Adrenal gland (tissue), 12 donors: ENCODE data around the gene ZNF439. TPM values are rescaled to one million over a fixed set of nuclear protein-coding genes. Genes with fewer than 3 reads are reported as not detected.
A peak's percentile ranks its signal among the peaks of the same experiment; 100 is the strongest.
"Not testable (repeated sequence)": the region's sequence is repeated elsewhere in the genome, so short reads cannot be mapped to it uniquely, and the experiment has no call there.

ENCODE experiments used
- DNase-seq, 7 donors: peaks; one replicate each; pipeline ENCODE4 v3.0.0-alpha.2; 2019 to 2020
- H3K27ac ChIP-seq, 5 donors: fragments of 200-600 bp; sonication (generic) in 4 of 5; 1 replicate in 3 of 5; 2 replicates in 2 of 5; pipeline versions ENCODE4 v1.5.1 to v1.8.0; 2016 to 2020; ENCODE audit warnings: mild to moderate bottlenecking in 1 of 5
- H3K27me3 ChIP-seq: fragments of 200-600 bp; 2 replicates; pipeline ENCODE4 v1.8.0; 2021
- H3K36me3 ChIP-seq, 2 donors: fragments of 200-600 bp; replicated peaks in 1 of 2; 1 replicate in 1 of 2; 2 replicates in 1 of 2; pipeline versions ENCODE4 v1.5.1 to v1.8.0; 2018 to 2022
- H3K4me1 ChIP-seq, 2 donors: fragments of 200-600 bp; replicated peaks in 1 of 2; 1 replicate in 1 of 2; 2 replicates in 1 of 2; pipeline versions ENCODE4 v1.5.1 to v1.8.0; 2018 to 2021
- H3K4me3 ChIP-seq, 4 donors: fragments of 200-600 bp; sonication (generic) in 3 of 4; one replicate each; pipeline ENCODE4 v1.5.1; 2016 to 2018
- H3K9me3 ChIP-seq, 3 donors: fragments of 200-600 bp; sonication (generic) in 1 of 3; replicated peaks in 1 of 3; 1 replicate in 2 of 3; 2 replicates in 1 of 3; pipeline versions ENCODE4 v1.5.1 to v1.8.0; 2016 to 2021
- POLR2A ChIP-seq, 2 donors: fragments of 450-650 bp; IDR thresholded peaks; one replicate each; pipeline ENCODE4 v1.6.1; 2017; ENCODE audit warnings: antibody characterized with exemption in 2 of 2, mild to moderate bottlenecking in 2 of 2, moderate library complexity in 1 of 2
- WGBS, 4 donors: extraction: QIAGEN DNeasy Blood & Tissue Kit in 2 of 4; methylation state at CpG; one replicate each; pipeline versions ENCODE4 v1.1.5 to v1.1.7; 2013 to 2017; 5-methylcytosine and 5-hydroxymethylcytosine counted together
- intact Hi-C, 2 donors: fragments of 100-400 bp; cut with DNase I; formaldehyde crosslinking; loops; one replicate each; pipeline versions ENCODE4 v1.14.1 to v1.15.0; 2022 to 2023
- polyA plus RNA-seq, 3 donors: library from polyadenylated mRNA; stranded (reverse); fragments of 200-250 nt in 2 of 3; fragments of 350-450 nt in 1 of 3; fragmentation: Illumina TruSeq in 1 of 3; extraction: RNeasy Lipid Tissue Mini Kit (QIAGEN cat#74804) in 1 of 3; gene quantifications; one replicate each; pipeline ENCODE4 v1.2.3, GENCODE V29; 2013 to 2014
- total RNA-seq, 9 donors: library from RNA; depleted of rRNA in 4 of 9; stranded (reverse); fragments of >200 nt in 4 of 9; fragments of 120-200 nt in 1 of 9; fragmentation: NEBNext Ultra II Directional in 1 of 9; extraction: Animal tissue kit (Norgen Biotek cat#: 25700) in 1 of 9; gene quantifications; one replicate each; pipeline versions ENCODE4 v1.1.0 to v1.2.4, GENCODE V29; 2013 to 2023
- TF ChIP-seq, protein P1 (sequence below), 6 experiments: fragments of 450-650 bp in 4 of 6; fragments of 200-600 bp in 2 of 6; sonication (generic) in 1 of 6; IDR thresholded peaks; 1 replicate in 5 of 6; 2 replicates in 1 of 6; pipeline versions ENCODE4 v1.5.1 to v1.8.0; 2016 to 2021; ENCODE audit warnings: antibody characterized with exemption in 6 of 6, mild to moderate bottlenecking in 2 of 6, moderate library complexity in 1 of 6
- donor health status: healthy with polysubstance abuse.
- donor health status: Bipolar disorder and iron deficiency.
- donor health status: DM: yes; HTN: yes; CAD: no.
- donor health status: DM: no; HTN: no; CAD: no.
- donor health status: DM: no; HTN: no; CAD: no.
- donor health status: DM: yes; HTN: yes; CAD: no.

ZNF439 gene
- total and polyA plus RNA-seq, 12 donors = 2.5 to 13.1 (median 5.8) TPM

DNA sequence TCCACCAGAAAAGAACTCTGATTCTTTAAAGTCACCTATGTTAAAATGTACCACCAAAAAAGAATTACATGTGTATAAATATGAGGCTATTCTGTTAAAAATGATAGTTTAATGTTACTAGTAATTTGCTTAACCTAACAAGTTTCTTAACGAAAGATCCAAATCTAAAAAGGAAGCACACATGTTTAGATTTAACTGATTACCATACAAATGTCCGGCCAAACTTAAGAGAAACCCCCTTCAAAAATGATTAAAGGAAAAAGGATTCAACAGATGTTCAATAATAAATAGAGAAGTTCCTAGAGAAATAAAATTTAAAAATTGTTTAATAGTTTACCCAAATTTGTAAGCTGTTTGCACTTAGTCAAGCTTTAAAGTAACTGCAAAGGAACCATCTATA is 34.1 kb downstream of the ZNF439 start:
- Histone ChIP-seq H3K27ac (no peak overlapping the region), H3K4me3 (no peak overlapping the region), H3K36me3 (no peaks in the 10 kb centered on the region), H3K4me1 (peaks cover 0 to 3% of the 10 kb centered on the region in 2 donors), H3K27me3 (no peaks in the 10 kb centered on the region), H3K9me3 (no peaks in the 10 kb centered on the region)
- TF ChIP-seq, protein P1, sequence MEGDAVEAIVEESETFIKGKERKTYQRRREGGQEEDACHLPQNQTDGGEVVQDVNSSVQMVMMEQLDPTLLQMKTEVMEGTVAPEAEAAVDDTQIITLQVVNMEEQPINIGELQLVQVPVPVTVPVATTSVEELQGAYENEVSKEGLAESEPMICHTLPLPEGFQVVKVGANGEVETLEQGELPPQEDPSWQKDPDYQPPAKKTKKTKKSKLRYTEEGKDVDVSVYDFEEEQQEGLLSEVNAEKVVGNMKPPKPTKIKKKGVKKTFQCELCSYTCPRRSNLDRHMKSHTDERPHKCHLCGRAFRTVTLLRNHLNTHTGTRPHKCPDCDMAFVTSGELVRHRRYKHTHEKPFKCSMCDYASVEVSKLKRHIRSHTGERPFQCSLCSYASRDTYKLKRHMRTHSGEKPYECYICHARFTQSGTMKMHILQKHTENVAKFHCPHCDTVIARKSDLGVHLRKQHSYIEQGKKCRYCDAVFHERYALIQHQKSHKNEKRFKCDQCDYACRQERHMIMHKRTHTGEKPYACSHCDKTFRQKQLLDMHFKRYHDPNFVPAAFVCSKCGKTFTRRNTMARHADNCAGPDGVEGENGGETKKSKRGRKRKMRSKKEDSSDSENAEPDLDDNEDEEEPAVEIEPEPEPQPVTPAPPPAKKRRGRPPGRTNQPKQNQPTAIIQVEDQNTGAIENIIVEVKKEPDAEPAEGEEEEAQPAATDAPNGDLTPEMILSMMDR (IDR thresholded peaks at IDR 0.05) = no peak
- TF ChIP-seq POLR2A (IDR thresholded peaks at IDR 0.05) = no peak
- DNase-seq = no peak
- intact Hi-C loops = loop anchor here (5.0 to 10.0 kb wide), 2 partner anchors 102 to 110 kb away; no protein-coding TSS in a partner anchor
- 61 to 73% (median 71%) methylated on average over 2 of the region's 2 CpGs for WGBS, 4 donors

- Histone ChIP-seq H3K4me3 (peak overlapping the region in 3 of 4 donors; percentile 69 to 86 (median 69)), H3K36me3 (no peaks in the 10 kb centered on the region), H3K4me1 (peaks cover 3 to 9% of the 10 kb centered on the region in 2 donors), H3K9me3 (no peaks in the 10 kb centered on the region), H3K27me3 (no peaks in the 10 kb centered on the region), H3K27ac (peak overlapping the region in 4 of 5 donors; percentile 80 to 92 (median 88))
- peak in 2 of 7 donors; percentile 11 to 21 for DNase-seq
- 17 to 44% (median 29%) methylated on average over 2 to 7 of the region's 7 CpGs for WGBS, 4 donors
- intact Hi-C loops = loop anchor here (5.0 to 10.0 kb wide), 2 partner anchors 98 to 255 kb away; partner anchors contain the start of gene ZNF20 (in 1 of the 2)
- TF ChIP-seq POLR2A (IDR thresholded peaks at IDR 0.05) = no peak
- TF ChIP-seq, protein P1 (IDR thresholded peaks at IDR 0.05) = no peak
Measured at GRCh38 chr19:11887234-11887610, 38.7 kb downstream of the ZNF439 start.

GRCh38 chr19:11887611-11888531 is 39.3 kb downstream of the ZNF439 start, which contains the start of gene ZNF69:
TSS of gene ZNF69 (plus strand) at chr19:11887782. CDS start at chr19:11887924, 142 bp downstream.
- no peaks in the 10 kb centered on the region for H3K36me3 ChIP-seq
- H3K27me3 ChIP-seq = no peaks in the 10 kb centered on the region
- H3K27ac ChIP-seq = peak within 1 kb of the TSS; percentile 80 to 92 (median 86)
- H3K9me3 ChIP-seq = no peaks in the 10 kb centered on the region
- peak within 1 kb of the TSS; percentile 69 to 86 (median 74) for H3K4me3 ChIP-seq
- TF ChIP-seq POLR2A (IDR thresholded peaks at IDR 0.05) = peak; percentile 15 to 50
- TF ChIP-seq, protein P1 (IDR thresholded peaks at IDR 0.05) = peak in 4 of 6 experiments; percentile 21 to 34 (median 24)
- intact Hi-C loops = loop anchor here (5.0 to 10.0 kb wide), 2 partner anchors 97 to 254 kb away; partner anchors contain the start of gene ZNF20 (in 1 of the 2)
- 0 to 1% (median 1%) methylated on average over 17 to 56 of the region's 56 CpGs for WGBS, 4 donors
- peaks cover 3 to 9% of the 10 kb centered on the region in 2 donors for H3K4me1 ChIP-seq
- DNase-seq = peak; percentile 81 to 94 (median 90)

- not testable (repeated sequence) for DNase-seq, H3K36me3 ChIP-seq
- 77 to 85% (median 85%) methylated on average over 4 to 6 of the region's 6 CpGs for WGBS, 4 donors
Measured at GRCh38 chr19:11889901-11890300, 41.4 kb downstream of the ZNF439 start.

More at GRCh38 chr19:11889901-11890300, 41.4 kb downstream of the ZNF439 start:
- not testable (repeated sequence) for H3K4me3 ChIP-seq, H3K4me1 ChIP-seq, H3K27ac ChIP-seq, H3K9me3 ChIP-seq, H3K27me3 ChIP-seq
- intact Hi-C loops = loop anchor here (5.0 to 10.0 kb wide), 2 partner anchors 95 to 252 kb away; partner anchors contain the start of gene ZNF20 (in 1 of the 2)
